SU-DHL-6 (cell line): ENCODE data around the gene SFMBT2.

Experiments used
- EZH2phosphoT487 ChIP-seq: fragments of 200-600 bp; sonication (generic), shearing (Covaris generic); conservative IDR thresholded peaks from 2 replicates; pipeline ENCODE4 v1.6.1; 2018; ENCODE audit warnings: mild to moderate bottlenecking, antibody characterized with exemption, low read length, moderate library complexity, mixed read lengths
- TF ChIP-seq, protein P1 (sequence below): fragments of 200-600 bp; sonication (generic); IDR thresholded peaks from one replicate; pipeline ENCODE4 v1.5.1; 2017; ENCODE audit warnings: antibody characterized with exemption, mild to moderate bottlenecking, low read length, moderate library complexity; ENCODE audit not compliant: insufficient read depth, poor library complexity, severe bottlenecking

DNA sequence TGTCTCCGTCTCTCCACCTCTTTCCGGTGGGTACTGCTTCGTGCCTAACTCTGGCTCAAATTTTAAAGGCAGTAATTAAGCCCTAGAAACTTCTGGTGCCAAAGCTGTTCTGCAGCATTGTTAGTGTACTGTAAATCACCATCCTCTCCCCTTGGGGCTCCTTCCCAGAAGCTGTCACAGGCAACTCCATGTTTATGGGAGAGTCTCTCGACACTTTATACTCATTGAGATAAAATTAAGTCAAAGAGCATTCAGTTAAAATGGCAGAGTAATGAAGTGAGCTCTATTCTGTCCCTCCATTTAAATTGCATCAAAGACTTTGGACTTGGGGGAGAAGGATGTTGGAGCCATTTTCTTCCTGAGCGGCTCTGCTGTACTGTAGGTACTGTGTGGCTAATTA, 274.8 kb downstream of the SFMBT2 start:
- TF ChIP-seq, protein P1, sequence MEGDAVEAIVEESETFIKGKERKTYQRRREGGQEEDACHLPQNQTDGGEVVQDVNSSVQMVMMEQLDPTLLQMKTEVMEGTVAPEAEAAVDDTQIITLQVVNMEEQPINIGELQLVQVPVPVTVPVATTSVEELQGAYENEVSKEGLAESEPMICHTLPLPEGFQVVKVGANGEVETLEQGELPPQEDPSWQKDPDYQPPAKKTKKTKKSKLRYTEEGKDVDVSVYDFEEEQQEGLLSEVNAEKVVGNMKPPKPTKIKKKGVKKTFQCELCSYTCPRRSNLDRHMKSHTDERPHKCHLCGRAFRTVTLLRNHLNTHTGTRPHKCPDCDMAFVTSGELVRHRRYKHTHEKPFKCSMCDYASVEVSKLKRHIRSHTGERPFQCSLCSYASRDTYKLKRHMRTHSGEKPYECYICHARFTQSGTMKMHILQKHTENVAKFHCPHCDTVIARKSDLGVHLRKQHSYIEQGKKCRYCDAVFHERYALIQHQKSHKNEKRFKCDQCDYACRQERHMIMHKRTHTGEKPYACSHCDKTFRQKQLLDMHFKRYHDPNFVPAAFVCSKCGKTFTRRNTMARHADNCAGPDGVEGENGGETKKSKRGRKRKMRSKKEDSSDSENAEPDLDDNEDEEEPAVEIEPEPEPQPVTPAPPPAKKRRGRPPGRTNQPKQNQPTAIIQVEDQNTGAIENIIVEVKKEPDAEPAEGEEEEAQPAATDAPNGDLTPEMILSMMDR, result no peak
- TF ChIP-seq EZH2phosphoT487, result no peak
